Parathyroid adenoma (tissue), 2 donors: Measurements from ENCODE around the gene LHCGR.
A peak's percentile ranks its signal among the peaks of the same experiment; 100 is the strongest.

Experiments
- H2AFZ ChIP-seq: fragments of 300-600 bp; sonication (generic); one replicate; pipeline ENCODE4 v1.7.0; 2017; ENCODE audit warnings: antibody characterized with exemption, mild to moderate bottlenecking
- H3K27ac ChIP-seq: fragments of 300-600 bp; sonication (generic); one replicate; pipeline ENCODE4 v1.7.0; 2017
- H3K27me3 ChIP-seq: fragments of 300-600 bp; sonication (generic); one replicate; pipeline ENCODE4 v1.7.0; 2017; ENCODE audit warnings: low read length; ENCODE audit not compliant: control insufficient read depth, insufficient read depth
- H3K36me3 ChIP-seq: fragments of 300-600 bp; sonication (generic); one replicate; pipeline ENCODE4 v1.7.0; 2017; ENCODE audit warnings: low read length; ENCODE audit not compliant: control insufficient read depth, insufficient read depth
- H3K4me1 ChIP-seq: fragments of 300-600 bp; sonication (generic); one replicate; pipeline ENCODE4 v1.7.0; 2017; ENCODE audit warnings: control low read depth
- H3K4me2 ChIP-seq: fragments of 300-600 bp; sonication (generic); one replicate; pipeline ENCODE4 v1.7.0; 2017; ENCODE audit warnings: low read length
- H3K4me3 ChIP-seq: fragments of 300-600 bp; sonication (generic); one replicate; pipeline ENCODE4 v1.7.0; 2017; ENCODE audit warnings: low read depth, low read length
- H3K79me2 ChIP-seq: fragments of 300-600 bp; sonication (generic); one replicate; pipeline ENCODE4 v1.7.0; 2017; ENCODE audit warnings: control low read depth
- H3K9ac ChIP-seq: fragments of 300-600 bp; sonication (generic); one replicate; pipeline ENCODE4 v1.7.0; 2017; ENCODE audit warnings: mild to moderate bottlenecking
- H3K9me3 ChIP-seq: fragments of 300-600 bp; sonication (generic); one replicate; pipeline ENCODE4 v1.7.0; 2017; ENCODE audit warnings: low read length; ENCODE audit not compliant: control insufficient read depth
- CTCF ChIP-seq: fragments of 300-600 bp; sonication (generic); IDR thresholded peaks from one replicate; pipeline ENCODE4 v1.7.0; 2017; ENCODE audit warnings: antibody characterized with exemption, mild to moderate bottlenecking
- donor health status: primary hyperparathyroidism.

The LHCGR gene

GRCh38 chr2:48760826-48761225, 5.3 kb upstream of the LHCGR start:
- no peaks in the 10 kb centered on the region for H3K36me3 ChIP-seq
- no peak overlapping the region for H3K4me3 ChIP-seq
- H3K27ac ChIP-seq, result no peak overlapping the region
- no peaks in the 10 kb centered on the region for H3K79me2 ChIP-seq
- no peaks in the 10 kb centered on the region for H3K27me3 ChIP-seq
- TF ChIP-seq CTCF, result no peak
- no peaks in the 10 kb centered on the region for H3K9me3 ChIP-seq
- H3K9ac ChIP-seq, result no peak overlapping the region
- H3K4me1 ChIP-seq, result no peaks in the 10 kb centered on the region
- no peak overlapping the region for H2AFZ ChIP-seq
- H3K4me2 ChIP-seq, result no peak overlapping the region

GRCh38 chr2:48759682-48760081, 4.2 kb upstream of the LHCGR start:
- no peaks in the 10 kb centered on the region for H3K9me3 ChIP-seq
- no peak overlapping the region for H3K4me2 ChIP-seq
- H3K27me3 ChIP-seq, result no peaks in the 10 kb centered on the region
- TF ChIP-seq CTCF, result no peak
- no peak overlapping the region for H3K9ac ChIP-seq
- H3K79me2 ChIP-seq, result no peaks in the 10 kb centered on the region
- no peak overlapping the region for H3K4me3 ChIP-seq
- no peak overlapping the region for H2AFZ ChIP-seq
- no peak overlapping the region for H3K27ac ChIP-seq
- H3K4me1 ChIP-seq, result peaks cover 2% of the 10 kb centered on the region
- no peaks in the 10 kb centered on the region for H3K36me3 ChIP-seq

- H3K4me3 ChIP-seq, result no peak overlapping the region
- H3K79me2 ChIP-seq, result no peaks in the 10 kb centered on the region
- no peak overlapping the region for H3K4me2 ChIP-seq
- no peaks in the 10 kb centered on the region for H3K27me3 ChIP-seq
- H3K9me3 ChIP-seq, result no peaks in the 10 kb centered on the region
- H3K27ac ChIP-seq, result no peak overlapping the region
- no peak for TF ChIP-seq CTCF
- H3K9ac ChIP-seq, result no peak overlapping the region
- H3K36me3 ChIP-seq, result no peaks in the 10 kb centered on the region
- no peak overlapping the region for H2AFZ ChIP-seq
- peaks cover 2% of the 10 kb centered on the region for H3K4me1 ChIP-seq
Observed at GRCh38 chr2:48756289-48756688, 765 bp upstream of the LHCGR start.

GRCh38 chr2:48754874-48755273, 650 bp downstream of the LHCGR start:
- Histone ChIP-seq H3K27ac (no peak overlapping the region), H3K4me2 (no peak overlapping the region), H3K4me1 (peaks cover 2% of the 10 kb centered on the region), H3K27me3 (no peaks in the 10 kb centered on the region), H3K9me3 (no peaks in the 10 kb centered on the region), H2AFZ (peak overlapping the region; percentile 63), H3K79me2 (no peaks in the 10 kb centered on the region), H3K9ac (no peak overlapping the region), H3K4me3 (no peak overlapping the region), H3K36me3 (no peaks in the 10 kb centered on the region)
- TF ChIP-seq CTCF, result no peak

GRCh38 chr2:48753228-48753627, 2.3 kb downstream of the LHCGR start:
- Histone ChIP-seq H3K4me2 (no peak overlapping the region), H3K36me3 (no peaks in the 10 kb centered on the region), H3K79me2 (no peaks in the 10 kb centered on the region), H3K27ac (no peak overlapping the region), H2AFZ (no peak overlapping the region), H3K9me3 (no peaks in the 10 kb centered on the region), H3K27me3 (no peaks in the 10 kb centered on the region), H3K4me1 (peaks cover 2% of the 10 kb centered on the region), H3K9ac (no peak overlapping the region), H3K4me3 (no peak overlapping the region)
- TF ChIP-seq CTCF, result no peak
